HG03175 (cell line): Measurements from ENCODE around the gene PPHLN1.

Experiments used
- ATAC-seq: cut with Tn5 transposase; IDR thresholded peaks from one replicate; pipeline ENCODE4 v1.9.1; 2021; ENCODE audit warnings: mild to moderate bottlenecking, moderate library complexity; ENCODE audit not compliant: unreplicated experiment

The PPHLN1 gene

GRCh38 chr12:42475106-42475505 is 149.1 kb downstream of the PPHLN1 start:
- peak; percentile 64 for ATAC-seq

- no peak for ATAC-seq
Measured at GRCh38 chr12:42477941-42478340, 152.0 kb downstream of the PPHLN1 start.

- ATAC-seq, result no peak
Measured at GRCh38 chr12:42481368-42481767, 155.4 kb downstream of the PPHLN1 start.

- no peak for ATAC-seq
Measured at GRCh38 chr12:42482041-42482747, 156.2 kb downstream of the PPHLN1 start.

GRCh38 chr12:42482748-42483520 is 157.0 kb downstream of the PPHLN1 start:
- peak; percentile 78 for ATAC-seq

GRCh38 chr12:42483521-42483790 is 157.5 kb downstream of the PPHLN1 start:
- peak; percentile 39 for ATAC-seq

GRCh38 chr12:42484996-42485395 is 159.0 kb downstream of the PPHLN1 start:
- ATAC-seq, result no peak

- no peak for ATAC-seq
Measured at GRCh38 chr12:42485823-42486222, 159.9 kb downstream of the PPHLN1 start.

- ATAC-seq, result no peak
Measured at GRCh38 chr12:42486407-42486806, 160.4 kb downstream of the PPHLN1 start.

GRCh38 chr12:42490261-42490842 is 164.4 kb downstream of the PPHLN1 start:
- ATAC-seq, result no peak
